Right lobe of liver (tissue), 6 donors: ENCODE measurements around the gene NDE1. TPM values are rescaled to one million over a fixed set of nuclear protein-coding genes. Genes with fewer than 3 reads are reported as not detected.

Experiments used
- ATAC-seq, 4 donors: fragments of 200-7000 bp; cut with Tn5 transposase; one replicate each; pipeline ENCODE4 v1.9.1; 2020; ENCODE audit warnings: mild to moderate bottlenecking in 4 of 4, moderate library complexity in 4 of 4
- DNase-seq, 3 donors: peaks; one replicate each; pipeline ENCODE4 v3.0.0-alpha.2; 2020
- H3K27ac ChIP-seq, 3 donors: fragments of 200-600 bp; one replicate each; pipeline ENCODE4 v1.8.0; 2022
- H3K27me3 ChIP-seq, 2 donors: fragments of 200-600 bp; one replicate each; pipeline ENCODE4 v1.8.0; 2022
- H3K36me3 ChIP-seq, 4 donors: fragments of 200-600 bp; sonication (generic) in 1 of 4; one replicate each; pipeline versions ENCODE4 v1.5.1 to v1.8.0; 2017 to 2022; ENCODE audit warnings: control low read depth in 1 of 4
- H3K4me1 ChIP-seq, 4 donors: fragments of 200-600 bp; sonication (generic) in 1 of 4; one replicate each; pipeline versions ENCODE4 v1.5.1 to v1.8.0; 2017 to 2022; ENCODE audit warnings: control low read depth in 1 of 4
- H3K4me3 ChIP-seq, 3 donors: fragments of 200-600 bp; one replicate each; pipeline ENCODE4 v1.8.0; 2022
- H3K9me3 ChIP-seq, 4 donors: fragments of 200-600 bp; sonication (generic) in 1 of 4; one replicate each; pipeline versions ENCODE4 v1.5.1 to v1.8.0; 2017 to 2022; ENCODE audit warnings: control low read depth in 1 of 4
- POLR2A ChIP-seq: fragments of 450-650 bp; IDR thresholded peaks from one replicate; pipeline ENCODE4 v1.6.1; 2017; ENCODE audit warnings: antibody characterized with exemption, mild to moderate bottlenecking
- WGBS: methylation state at CpG from one replicate; pipeline ENCODE4 v1.1.6; 2018; ENCODE audit warnings: low coverage, low lambda C conversion rate; ENCODE audit not compliant: insufficient coverage; ENCODE audit errors: missing lambda C conversion rate; 5-methylcytosine and 5-hydroxymethylcytosine counted together
- intact Hi-C, 2 donors: fragments of 100-400 bp; cut with DNase I; formaldehyde crosslinking; loops; one replicate each; pipeline versions ENCODE4 v1.11.2 to v1.14.1; 2022
- long read RNA-seq: library from polyadenylated mRNA; unstranded; transcript quantifications from one replicate; pipeline ENCODE4 v2.0.0, GENCODE V29; 2019
- total RNA-seq, 6 experiments: library from RNA; depleted of rRNA in 2 of 6; stranded (reverse); fragments of >200 nt in 2 of 6; fragmentation: NEBNext Ultra II Directional in 3 of 6; extraction: Animal tissue kit (Norgen Biotek cat#: 25700) in 3 of 6; gene quantifications; one replicate each; pipeline versions ENCODE4 v1.1.0 to v1.2.4, GENCODE V29; 2016 to 2023
- TF ChIP-seq, protein P1 (sequence below), 4 donors: fragments of 200-600 bp in 3 of 4; fragments of 450-650 bp in 1 of 4; IDR thresholded peaks; one replicate each; pipeline versions ENCODE4 v1.5.1 to v1.8.0; 2016 to 2022; ENCODE audit warnings: antibody characterized with exemption in 4 of 4, mild to moderate bottlenecking in 2 of 4
- donor health status: DM: no; HTN: yes; CAD: no.
- donor health status: DM: no; HTN: no; CAD: no.
- donor health status: DM: no; HTN: no; CAD: no.
- donor health status: DM: no; HTN: yes; CAD: no.
- donor health status: DM: no; HTN: yes; CAD: no.

NDE1 gene
- total RNA-seq, result 10 to 100 TPM in 1 of 6 experiments, 1 to 10 TPM in 5; 3.6 to 10.2 (median 6.9) TPM
- long read RNA-seq, result 0 reads

DNA sequence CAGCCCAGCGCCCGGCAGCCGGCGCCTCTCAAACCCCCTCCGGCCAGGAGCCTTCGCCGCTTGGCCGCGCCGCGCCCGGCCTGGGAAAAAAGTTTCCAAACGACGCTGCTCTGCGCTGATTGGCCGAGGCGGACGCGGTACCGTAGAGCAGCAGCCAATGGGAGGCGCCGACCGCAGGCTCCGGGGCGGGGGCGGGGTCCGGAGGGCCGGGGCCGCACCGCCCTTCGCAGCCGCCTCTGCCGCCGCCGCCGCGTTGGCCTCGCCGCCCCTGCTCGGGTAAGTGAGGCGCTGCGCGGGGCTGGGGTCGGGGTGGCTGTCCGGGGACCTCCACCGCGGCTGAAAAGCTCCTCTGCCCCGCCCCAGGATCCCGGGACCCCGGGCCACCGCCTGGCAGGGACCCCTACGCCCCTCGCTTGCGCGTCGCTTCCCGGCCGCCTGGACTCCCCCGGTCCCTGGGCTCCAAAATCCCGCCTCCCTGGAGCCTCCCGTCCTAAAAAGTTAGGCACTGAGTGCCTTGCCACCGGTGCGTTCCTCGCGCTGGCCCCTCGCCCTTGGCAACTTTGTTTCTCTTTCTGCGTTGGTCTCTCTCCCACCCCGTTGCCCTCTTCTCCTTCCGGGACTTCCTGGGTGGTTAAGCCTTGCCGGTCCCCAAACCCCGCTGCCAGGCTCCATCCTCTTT is at the start of gene NDE1:
TSS of gene NDE1 (plus strand) at position 227 of the 679 bp plus-strand sequence. CDS start 14,534 bp downstream, outside the sequence.
- peak within 1 kb of the TSS; percentile 79 to 84 (median 82) for H3K27ac ChIP-seq
- DNase-seq, result peak; percentile 93 to 95 (median 95)
- H3K4me3 ChIP-seq, result peak within 1 kb of the TSS; percentile 63 to 97 (median 87)
- ATAC-seq, result peak; percentile 98 to 100 (median 100)
- TF ChIP-seq POLR2A, result peak; percentile 80
- TF ChIP-seq, protein P1, sequence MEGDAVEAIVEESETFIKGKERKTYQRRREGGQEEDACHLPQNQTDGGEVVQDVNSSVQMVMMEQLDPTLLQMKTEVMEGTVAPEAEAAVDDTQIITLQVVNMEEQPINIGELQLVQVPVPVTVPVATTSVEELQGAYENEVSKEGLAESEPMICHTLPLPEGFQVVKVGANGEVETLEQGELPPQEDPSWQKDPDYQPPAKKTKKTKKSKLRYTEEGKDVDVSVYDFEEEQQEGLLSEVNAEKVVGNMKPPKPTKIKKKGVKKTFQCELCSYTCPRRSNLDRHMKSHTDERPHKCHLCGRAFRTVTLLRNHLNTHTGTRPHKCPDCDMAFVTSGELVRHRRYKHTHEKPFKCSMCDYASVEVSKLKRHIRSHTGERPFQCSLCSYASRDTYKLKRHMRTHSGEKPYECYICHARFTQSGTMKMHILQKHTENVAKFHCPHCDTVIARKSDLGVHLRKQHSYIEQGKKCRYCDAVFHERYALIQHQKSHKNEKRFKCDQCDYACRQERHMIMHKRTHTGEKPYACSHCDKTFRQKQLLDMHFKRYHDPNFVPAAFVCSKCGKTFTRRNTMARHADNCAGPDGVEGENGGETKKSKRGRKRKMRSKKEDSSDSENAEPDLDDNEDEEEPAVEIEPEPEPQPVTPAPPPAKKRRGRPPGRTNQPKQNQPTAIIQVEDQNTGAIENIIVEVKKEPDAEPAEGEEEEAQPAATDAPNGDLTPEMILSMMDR (IDR thresholded peaks at IDR 0.05), result peak in 1 of 4 donors; percentile 5
- no peaks in the 10 kb centered on the region for H3K36me3 ChIP-seq
- H3K4me1 ChIP-seq, result no peaks in the 10 kb centered on the region
- WGBS, result under 1% methylated on average over 27 of the region's 71 CpGs
- intact Hi-C loops, result no loop called here
- no peaks in the 10 kb centered on the region for H3K9me3 ChIP-seq
- H3K27me3 ChIP-seq, result no peaks in the 10 kb centered on the region

GRCh38 chr16:15601212-15601879 is 48.7 kb upstream of the NDE1 start:
- Histone ChIP-seq H3K9me3 (no peaks in the 10 kb centered on the region), H3K36me3 (peaks cover 0 to 63% (median 32%) of the 10 kb centered on the region in 4 donors), H3K4me3 (no peak overlapping the region), H3K4me1 (peaks cover 0 to 28% (median 11%) of the 10 kb centered on the region in 4 donors), H3K27ac (no peak overlapping the region), H3K27me3 (no peaks in the 10 kb centered on the region)
- ATAC-seq (no peak), DNase-seq (no peak)
- WGBS, result 91% methylated on average over 8 of the region's 9 CpGs
- TF ChIP-seq POLR2A, result no peak
- TF ChIP-seq, protein P1 (IDR thresholded peaks at IDR 0.05), result no peak
- intact Hi-C loops, result no loop called here

DNA sequence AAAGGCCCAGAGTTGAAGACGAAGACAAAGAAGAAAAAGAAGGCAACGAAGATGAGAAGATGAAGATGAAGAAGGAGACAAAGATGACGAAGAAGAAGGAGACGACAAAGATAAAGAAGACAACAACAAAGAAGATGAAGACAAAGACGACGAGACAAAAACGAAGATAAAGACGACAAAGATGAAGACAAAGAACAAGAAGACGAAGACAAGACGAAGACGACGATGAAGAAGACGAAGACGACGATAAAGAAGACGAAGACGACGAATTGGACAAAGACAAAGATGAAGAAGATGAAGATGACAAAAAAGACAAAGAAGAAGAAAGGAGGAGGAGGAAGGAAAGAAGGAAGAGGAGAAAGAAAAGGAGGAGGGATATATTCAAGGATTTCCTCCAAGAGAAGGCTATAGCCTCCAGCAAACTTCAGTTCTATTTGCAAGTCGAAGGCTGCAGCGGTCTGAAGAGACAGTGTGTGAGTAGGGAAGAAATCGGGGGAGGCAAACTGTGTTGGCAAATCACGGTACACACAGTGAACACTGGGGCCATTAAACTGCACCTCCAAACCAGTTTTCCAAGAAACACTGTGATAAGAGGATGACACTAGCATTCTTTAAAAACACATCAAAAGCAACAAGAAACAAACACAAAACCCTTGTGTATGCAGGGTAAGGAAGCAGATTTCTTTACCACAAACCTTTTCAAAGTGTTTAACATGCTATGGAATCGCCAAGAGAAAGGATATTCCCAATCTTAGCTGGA is 47.6 kb upstream of the NDE1 start:
- DNase-seq (no peak), ATAC-seq (no peak)
- TF ChIP-seq POLR2A, result no peak
- TF ChIP-seq, protein P1 (IDR thresholded peaks at IDR 0.05), result no peak
- intact Hi-C loops, result no loop called here
- H3K9me3 ChIP-seq, result no peaks in the 10 kb centered on the region
- peaks cover 0 to 57% (median 28%) of the 10 kb centered on the region in 4 donors for H3K36me3 ChIP-seq
- WGBS, result 91% methylated on average over 14 of the region's 23 CpGs
- H3K27me3 ChIP-seq, result no peaks in the 10 kb centered on the region
- H3K27ac ChIP-seq, result no peak overlapping the region
- no peak overlapping the region for H3K4me3 ChIP-seq
- H3K4me1 ChIP-seq, result peaks cover 0 to 39% (median 17%) of the 10 kb centered on the region in 4 donors
